HG02763 (cell line): ENCODE measurements around the gene MANF.

Source experiments
- ATAC-seq: cut with Tn5 transposase; IDR thresholded peaks from one replicate; pipeline ENCODE4 v1.9.1; 2021; ENCODE audit warnings: mild to moderate bottlenecking, moderate library complexity; ENCODE audit not compliant: unreplicated experiment

Gene MANF

DNA sequence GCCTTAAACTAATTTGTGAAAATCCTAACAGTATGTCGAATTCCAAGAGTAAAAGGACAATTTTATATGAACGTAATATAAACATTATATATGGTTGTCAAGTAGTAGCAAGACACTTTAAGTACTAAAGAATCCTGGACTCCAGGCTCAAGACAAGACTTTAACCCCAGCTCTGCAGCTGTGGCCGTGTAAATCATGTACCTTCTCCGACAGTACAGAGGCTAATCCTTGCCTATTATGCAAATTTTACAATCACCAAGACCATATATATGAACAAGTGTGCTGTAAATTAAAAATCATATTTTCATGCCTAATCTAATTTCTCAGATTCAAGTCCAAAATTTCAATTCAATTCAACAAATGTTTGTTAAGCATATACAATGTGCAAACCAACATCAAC is 41.8 kb downstream of the MANF start:
- no peak for ATAC-seq

DNA sequence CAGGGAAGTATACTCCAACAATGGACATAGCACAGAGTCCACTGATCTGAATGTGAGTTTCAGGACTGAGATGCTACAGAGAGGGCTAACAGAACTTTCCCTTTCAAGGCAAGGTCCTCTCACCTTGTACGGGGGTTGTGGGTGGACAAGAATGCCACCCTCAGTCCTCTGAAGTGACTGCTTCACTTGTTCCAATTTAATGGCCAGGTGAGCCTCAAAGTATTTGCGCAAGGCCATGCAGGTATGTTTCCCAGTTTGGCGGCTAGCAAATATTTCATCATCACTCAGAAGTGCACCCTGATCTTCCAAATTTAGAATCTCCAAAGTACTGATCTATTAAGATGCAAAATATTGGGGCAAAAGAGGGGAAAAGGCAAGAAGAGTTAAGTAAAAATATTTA is 44.0 kb downstream of the MANF start:
- ATAC-seq = no peak

DNA sequence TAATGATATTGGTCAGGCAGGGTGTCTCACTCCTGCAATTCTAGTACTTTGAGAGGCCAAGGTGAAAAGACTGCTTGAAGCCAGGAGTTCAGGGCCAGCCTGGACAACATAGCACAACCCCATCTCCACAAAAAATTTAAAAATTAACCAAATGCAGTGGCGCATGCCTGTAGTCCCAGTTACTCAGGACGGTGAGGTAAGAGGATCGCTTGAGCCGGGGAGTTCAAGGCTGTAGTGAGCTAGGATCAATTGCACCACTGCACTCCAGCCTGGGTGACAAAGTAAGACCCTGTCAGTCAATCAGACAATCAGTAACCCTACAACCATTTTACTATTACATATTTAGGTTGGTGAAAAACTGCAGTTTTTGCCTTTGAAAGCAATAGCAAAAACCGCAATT is 49.0 kb downstream of the MANF start:
- ATAC-seq = no peak

DNA sequence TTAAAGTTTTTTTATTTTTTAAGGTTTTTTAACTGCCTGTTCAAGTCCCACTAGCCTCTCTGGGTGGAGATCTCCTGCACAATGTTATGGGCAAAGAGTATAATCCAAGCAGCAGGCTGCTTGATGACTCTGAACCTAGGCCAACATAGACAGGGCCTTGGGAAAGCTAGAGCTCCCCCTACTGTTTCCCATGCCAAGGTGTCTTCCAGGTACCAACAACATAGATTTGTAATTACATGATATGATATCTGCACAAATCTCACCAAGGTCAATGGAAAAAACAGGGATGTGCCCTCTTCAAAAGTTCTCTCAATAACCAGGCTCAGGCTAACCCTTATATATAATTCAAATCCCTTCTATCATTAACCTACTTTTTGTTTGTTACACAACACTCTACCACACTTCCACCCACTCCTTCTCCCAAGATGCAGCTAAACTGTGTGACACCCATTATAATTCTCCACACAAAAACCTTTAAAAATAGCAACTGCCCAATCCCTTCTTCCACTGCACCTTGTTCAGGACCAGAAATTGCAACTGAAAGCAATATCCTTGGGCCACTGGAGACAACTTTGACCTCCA is 49.7 kb downstream of the MANF start:
- no peak for ATAC-seq

DNA sequence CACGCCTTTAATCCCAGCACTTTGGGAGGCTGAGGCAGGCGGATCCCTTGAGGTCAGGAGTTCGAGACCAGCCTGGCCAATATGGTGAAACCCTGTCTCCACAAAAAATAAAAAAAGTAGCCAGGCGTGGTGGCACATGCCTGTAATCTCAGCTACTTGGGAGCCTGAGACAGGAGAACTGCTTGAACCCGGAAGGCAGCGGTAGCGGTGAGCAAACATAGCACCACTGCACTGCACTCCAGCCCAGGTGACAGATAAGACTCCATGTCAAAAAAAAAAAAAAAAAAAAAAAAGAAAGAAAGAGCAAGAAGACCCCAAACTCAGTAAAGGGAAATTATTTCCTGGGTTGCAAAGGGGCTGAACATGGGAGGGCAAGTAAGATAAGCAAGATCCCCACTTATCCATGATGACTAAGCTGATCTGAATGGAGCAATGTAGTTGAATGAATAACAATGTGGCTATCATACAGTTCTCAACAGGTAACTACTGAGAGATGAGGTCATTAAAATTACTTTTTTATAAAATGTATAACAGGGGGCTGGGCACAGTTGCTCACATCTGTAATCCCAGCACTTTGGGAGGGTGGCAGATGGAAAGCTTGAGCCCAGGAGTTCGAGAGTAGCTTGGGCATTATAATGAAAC is 52.0 kb downstream of the MANF start:
- ATAC-seq = no peak
